ENCODE results near the gene CYP2W1.

Gene CYP2W1

DNA sequence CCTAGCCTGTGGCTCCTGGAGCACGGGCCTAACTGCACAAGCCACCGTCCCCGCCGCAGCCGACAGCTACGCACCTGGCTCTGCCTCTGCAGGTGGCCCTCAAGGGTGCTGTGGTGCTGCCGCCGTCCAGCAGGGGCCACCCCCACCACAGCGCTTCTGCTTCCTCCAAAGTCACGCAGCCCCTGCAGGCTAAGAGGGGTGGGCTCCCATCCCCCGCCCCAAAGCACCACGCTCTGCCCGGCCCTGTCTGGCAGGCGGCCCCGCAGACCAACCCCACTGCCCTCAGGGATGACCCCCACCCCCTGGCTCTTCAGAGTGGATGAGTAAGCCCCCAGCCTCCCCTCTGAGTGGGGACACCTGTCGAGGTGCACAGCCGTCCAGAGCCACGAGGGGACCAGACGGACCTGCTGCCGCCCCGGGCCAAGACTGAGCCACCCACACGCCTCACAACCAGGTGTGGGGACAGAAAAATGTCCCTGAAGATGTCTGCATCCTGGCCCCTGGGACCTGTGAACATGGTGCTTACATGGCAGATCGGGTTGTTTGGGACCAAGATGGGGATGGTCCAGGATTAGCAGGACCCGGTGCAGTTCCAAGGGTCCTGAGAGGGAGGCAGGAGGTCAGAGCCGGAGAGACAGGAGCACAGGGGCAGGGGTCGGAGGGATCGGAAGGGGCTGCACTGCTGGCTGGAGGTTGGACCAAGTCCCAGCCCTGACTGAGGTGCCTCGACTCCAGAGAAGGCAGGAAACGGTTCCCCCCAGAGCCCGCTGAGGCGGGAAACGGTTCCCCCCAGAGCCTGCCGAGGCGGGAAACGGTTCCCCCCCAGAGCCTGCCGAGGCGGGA lies 19.5 kb upstream of the CYP2W1 start:
- DNase-seq (ENCODE audit: low read depth): no peak
- no peak overlapping the region for H3K4me3 ChIP-seq (ENCODE audit: low read depth, low read length)
- TF ChIP-seq, protein P1, sequence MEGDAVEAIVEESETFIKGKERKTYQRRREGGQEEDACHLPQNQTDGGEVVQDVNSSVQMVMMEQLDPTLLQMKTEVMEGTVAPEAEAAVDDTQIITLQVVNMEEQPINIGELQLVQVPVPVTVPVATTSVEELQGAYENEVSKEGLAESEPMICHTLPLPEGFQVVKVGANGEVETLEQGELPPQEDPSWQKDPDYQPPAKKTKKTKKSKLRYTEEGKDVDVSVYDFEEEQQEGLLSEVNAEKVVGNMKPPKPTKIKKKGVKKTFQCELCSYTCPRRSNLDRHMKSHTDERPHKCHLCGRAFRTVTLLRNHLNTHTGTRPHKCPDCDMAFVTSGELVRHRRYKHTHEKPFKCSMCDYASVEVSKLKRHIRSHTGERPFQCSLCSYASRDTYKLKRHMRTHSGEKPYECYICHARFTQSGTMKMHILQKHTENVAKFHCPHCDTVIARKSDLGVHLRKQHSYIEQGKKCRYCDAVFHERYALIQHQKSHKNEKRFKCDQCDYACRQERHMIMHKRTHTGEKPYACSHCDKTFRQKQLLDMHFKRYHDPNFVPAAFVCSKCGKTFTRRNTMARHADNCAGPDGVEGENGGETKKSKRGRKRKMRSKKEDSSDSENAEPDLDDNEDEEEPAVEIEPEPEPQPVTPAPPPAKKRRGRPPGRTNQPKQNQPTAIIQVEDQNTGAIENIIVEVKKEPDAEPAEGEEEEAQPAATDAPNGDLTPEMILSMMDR (IDR thresholded peaks at IDR 0.05; ENCODE audit: control insufficient read depth, extremely low read depth, insufficient read depth): no peak

DNA sequence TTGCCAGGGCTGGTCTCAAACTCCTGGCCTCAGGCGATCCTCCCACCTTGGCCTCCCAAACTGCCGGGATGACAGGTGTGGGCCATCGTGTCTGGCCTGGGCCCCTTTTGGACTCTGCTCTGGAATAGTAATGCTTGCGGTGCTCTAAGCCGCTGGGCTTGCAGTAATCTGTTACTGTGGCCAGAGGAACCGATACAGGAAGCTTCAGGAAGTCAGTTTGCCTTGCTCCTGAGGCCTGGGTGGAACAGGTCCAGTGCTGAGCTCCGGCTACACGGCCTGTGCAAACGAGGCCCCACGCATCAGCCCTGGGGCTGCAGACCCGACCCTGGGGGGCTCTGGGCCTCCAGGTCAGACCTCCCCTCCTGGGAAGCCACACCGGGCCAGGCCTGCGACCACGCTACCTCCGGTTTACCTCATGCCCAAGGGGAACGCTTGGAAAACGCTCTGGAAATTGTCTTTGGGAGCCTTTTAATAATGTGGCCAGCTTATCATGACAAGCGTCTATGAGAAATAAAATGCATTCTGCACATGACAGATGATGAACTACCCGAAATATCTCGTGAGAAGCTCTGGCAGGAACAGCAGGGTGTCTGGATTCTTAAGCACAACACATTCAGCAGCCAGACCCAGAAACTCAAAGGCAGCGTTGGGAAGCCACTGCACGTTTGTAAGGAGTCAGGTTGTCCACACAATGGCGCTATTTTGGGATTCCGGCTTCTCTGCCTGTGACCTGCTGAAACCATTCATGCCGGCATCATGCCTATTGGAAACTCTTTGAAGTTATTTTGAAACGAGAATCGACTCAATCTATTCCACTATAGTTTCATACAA lies 18.4 kb upstream of the CYP2W1 start:
- DNase-seq (ENCODE audit: low read depth): no peak
- no peak overlapping the region for H3K4me3 ChIP-seq (ENCODE audit: low read depth, low read length)
- TF ChIP-seq, protein P1 (IDR thresholded peaks at IDR 0.05; ENCODE audit: control insufficient read depth, extremely low read depth, insufficient read depth): peak; percentile 19; the same call in 1 of the 2 replicates

DNA sequence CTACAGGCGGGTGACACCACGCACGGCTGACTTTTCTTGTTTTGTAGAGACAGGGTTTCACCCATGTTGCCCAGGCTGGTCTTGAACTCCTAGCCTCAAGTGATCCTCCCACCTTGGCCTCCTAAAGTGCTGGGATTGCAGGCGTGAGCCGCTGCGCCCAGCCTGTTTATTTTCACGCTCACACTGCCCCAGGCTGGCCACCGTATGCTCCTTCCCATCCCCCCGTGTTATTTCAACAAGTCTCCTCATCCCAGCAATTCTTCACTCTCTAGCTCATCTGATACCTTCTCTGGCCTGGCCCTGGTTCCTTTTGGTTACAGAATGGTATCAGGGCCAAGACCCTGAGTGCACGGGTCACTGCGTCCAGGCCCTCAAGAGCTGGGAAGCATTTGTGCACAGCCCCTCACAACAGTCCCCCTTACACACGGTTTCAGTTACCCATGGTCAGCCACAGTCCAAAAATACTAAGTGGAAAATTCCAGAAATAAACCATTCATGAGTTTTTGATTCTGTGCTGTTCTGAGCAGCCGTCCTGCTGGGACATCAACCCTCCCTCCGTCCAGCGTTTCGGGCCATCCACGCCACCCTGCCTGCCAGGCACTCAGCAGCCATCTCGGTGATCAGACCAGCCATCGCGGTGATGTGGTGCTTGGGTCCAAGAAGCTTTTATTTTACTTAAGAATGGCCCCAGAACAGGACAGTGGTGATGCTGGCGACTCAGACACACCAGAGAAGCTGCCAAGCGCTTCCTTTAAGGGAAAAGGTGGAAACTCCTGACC lies 16.5 kb upstream of the CYP2W1 start:
- DNase-seq (ENCODE audit: low read depth): no peak
- TF ChIP-seq, protein P1 (IDR thresholded peaks at IDR 0.05; ENCODE audit: control insufficient read depth, extremely low read depth, insufficient read depth): no peak
- H3K4me3 ChIP-seq (ENCODE audit: low read depth, low read length): no peak overlapping the region

GRCh38 chr7:967361-968082 lies 15.5 kb upstream of the CYP2W1 start:
- DNase-seq (ENCODE audit: low read depth): no peak
- TF ChIP-seq, protein P1 (IDR thresholded peaks at IDR 0.05; ENCODE audit: control insufficient read depth, extremely low read depth, insufficient read depth): no peak

DNA sequence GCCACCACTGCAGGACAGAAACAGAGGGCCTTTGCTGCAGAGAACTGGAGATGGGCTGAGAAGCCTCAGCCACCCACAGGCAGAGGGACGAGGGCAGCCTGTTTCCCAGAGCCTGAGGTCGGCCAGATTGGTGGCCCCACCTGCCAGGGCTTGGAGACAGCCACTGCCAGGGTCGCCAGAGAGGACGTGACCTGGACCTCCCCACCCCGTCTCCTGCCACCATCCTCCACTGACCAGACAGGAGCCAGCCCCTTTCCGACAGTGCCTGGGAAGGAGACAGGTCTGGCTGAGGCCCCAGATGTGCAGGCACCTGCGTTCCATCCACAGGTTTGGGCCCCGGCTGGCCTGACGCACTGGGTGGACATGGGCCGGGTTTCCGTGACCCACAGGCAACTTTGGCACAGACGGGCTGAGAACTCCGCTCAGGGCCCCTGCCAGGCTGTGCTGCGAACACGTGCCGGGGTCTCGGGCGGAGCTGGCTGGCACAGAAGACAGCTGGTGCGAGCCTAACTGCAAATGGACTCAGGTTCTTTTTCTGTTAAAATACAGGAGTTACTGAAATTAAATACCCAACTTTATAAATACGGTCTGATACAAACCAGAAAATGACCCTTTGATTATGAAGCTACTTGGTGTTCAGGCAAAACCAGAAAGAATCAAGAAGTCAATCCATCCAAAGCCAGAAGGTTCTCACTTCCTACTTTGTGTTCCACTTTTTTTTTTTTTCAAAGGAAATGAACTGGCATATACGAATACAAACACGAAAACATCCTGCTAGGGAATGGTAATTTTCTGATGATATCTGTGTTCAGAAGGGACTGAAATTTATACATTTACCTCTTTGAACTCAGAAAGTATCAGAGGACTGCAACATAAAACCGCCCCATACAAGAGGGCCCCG lies 14.5 kb upstream of the CYP2W1 start:
- TF ChIP-seq, protein P1 (IDR thresholded peaks at IDR 0.05; ENCODE audit: control insufficient read depth, extremely low read depth, insufficient read depth): no peak
- H3K4me3 ChIP-seq (ENCODE audit: low read depth, low read length): no peak overlapping the region
- DNase-seq (ENCODE audit: low read depth): no peak

More at GRCh38 chr7:967361-968082, 15.5 kb upstream of the CYP2W1 start:
- no peak overlapping the region for H3K4me3 ChIP-seq (ENCODE audit: low read depth, low read length)

All from LNCaP clone FGC (cell line).